ENCODE results near the gene MYH11. TPM values are rescaled to one million over a fixed set of nuclear protein-coding genes. Genes with fewer than 3 reads are reported as not detected.

Gene MYH11
- total RNA-seq, 4 donors from 2014 or later, result 121 to 1,349 (median 217) TPM

DNA sequence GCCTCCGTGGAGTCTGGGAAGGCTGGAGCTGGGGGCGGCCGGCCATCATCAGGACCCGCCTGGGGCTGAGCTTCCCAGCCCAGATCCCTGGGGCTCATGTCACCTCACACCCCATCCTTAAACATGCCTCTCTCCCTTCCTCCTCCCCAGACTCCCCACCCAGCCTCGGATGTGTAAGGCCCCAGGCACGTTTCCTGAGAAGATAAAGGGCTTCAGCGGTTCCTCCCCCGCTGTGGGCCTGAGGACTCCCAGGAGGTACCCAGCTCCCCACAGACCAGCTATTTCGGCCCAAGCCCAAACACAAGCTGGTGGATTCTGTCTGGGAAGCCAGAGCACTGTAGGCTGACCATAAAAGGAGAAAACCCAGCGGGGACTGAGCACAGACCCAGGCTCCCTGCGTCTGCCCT is 49.2 kb downstream of the MYH11 start:
- TF ChIP-seq, protein P1, sequence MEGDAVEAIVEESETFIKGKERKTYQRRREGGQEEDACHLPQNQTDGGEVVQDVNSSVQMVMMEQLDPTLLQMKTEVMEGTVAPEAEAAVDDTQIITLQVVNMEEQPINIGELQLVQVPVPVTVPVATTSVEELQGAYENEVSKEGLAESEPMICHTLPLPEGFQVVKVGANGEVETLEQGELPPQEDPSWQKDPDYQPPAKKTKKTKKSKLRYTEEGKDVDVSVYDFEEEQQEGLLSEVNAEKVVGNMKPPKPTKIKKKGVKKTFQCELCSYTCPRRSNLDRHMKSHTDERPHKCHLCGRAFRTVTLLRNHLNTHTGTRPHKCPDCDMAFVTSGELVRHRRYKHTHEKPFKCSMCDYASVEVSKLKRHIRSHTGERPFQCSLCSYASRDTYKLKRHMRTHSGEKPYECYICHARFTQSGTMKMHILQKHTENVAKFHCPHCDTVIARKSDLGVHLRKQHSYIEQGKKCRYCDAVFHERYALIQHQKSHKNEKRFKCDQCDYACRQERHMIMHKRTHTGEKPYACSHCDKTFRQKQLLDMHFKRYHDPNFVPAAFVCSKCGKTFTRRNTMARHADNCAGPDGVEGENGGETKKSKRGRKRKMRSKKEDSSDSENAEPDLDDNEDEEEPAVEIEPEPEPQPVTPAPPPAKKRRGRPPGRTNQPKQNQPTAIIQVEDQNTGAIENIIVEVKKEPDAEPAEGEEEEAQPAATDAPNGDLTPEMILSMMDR (IDR thresholded peaks at IDR 0.05), result no peak
- Histone ChIP-seq H3K4me3 (peak overlapping the region in 1 of 4 donors; percentile 12), H3K36me3 (no peaks in the 10 kb centered on the region), H3K9me3 (no peaks in the 10 kb centered on the region), H3K27me3 (peaks cover 0 to 24% (median 0%) of the 10 kb centered on the region in 4 donors), H3K27ac (peak overlapping the region in 3 of 4 donors; percentile 61 to 75 (median 70)), H3K4me1 (peaks cover 0 to 48% (median 3%) of the 10 kb centered on the region in 3 donors)
- intact Hi-C loops (cut with DNase I), result no loop called here
- 50 to 55% methylated on average over 10 of the region's 11 CpGs for WGBS, 2 donors
- no peak for DNase-seq

DNA sequence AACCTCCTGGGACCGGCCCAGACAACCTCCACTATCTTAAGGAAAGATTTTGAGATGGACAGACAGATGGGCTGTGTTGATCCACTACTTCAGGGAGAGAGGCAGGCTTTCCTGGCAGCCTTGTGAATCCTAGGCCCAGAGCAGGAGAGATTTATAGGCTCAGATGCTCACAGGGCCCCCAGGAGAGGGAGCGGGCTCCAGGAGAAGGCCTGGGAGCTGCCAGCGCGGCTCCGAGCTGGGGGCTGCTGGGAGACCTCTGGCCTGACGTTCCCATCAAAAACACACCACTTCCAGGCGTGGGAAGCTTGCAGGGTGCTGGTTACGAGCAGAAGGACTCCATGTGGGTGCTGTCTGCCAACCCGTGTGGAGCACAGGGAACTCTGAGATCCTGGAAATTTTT is 53.2 kb downstream of the MYH11 start:
- WGBS, 2 donors, result 67 to 72% methylated on average over 4 of the region's 9 CpGs

DNA sequence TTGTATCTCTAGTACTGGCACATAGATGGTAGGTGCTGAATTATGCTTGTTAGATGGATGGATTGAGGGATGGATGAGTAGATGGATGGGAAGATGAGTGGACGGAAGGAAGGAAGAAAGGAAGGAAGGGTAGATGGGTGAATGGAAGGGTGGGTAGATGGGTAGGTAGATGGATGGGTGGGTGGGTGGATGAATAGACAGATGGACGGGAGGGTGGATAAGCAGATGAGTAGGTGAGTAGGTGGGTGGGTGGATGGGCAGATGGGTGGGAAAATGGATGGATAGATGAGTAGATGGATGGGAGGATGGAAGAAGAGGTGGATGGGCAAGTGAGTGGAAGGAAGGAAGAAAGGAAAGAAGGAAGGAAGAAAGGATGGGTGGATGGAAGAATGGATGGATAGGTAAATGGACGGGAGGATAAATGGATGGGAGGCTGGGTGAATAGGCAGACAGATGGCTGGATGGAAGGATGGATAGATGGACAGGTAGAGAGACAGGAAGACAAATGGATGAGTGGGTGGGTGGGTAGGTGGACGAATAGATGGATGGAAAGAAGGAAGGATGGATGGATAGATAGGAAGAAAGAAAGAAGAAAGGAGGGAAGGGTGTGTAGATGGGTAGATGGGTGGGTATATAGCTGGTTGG is 56.9 kb downstream of the MYH11 start:
- no peaks in the 10 kb centered on the region for H3K36me3 ChIP-seq
- H3K4me1 ChIP-seq, result peaks cover 0 to 17% (median 0%) of the 10 kb centered on the region in 3 donors
- intact Hi-C loops (cut with DNase I), result no loop called here
- no peaks in the 10 kb centered on the region for H3K27me3 ChIP-seq
- no peak overlapping the region for H3K4me3 ChIP-seq
- peak overlapping the region in 1 of 4 donors; percentile 7 for H3K27ac ChIP-seq
- DNase-seq, result no peak
- no peak for TF ChIP-seq POLR2A (IDR thresholded peaks at IDR 0.05)
- TF ChIP-seq, protein P1 (IDR thresholded peaks at IDR 0.05), result no peak
- WGBS, 2 donors, result 65 to 67% methylated on average over 4 of the region's 4 CpGs
- peaks cover 0 to 6% (median 0%) of the 10 kb centered on the region in 3 donors for H3K9me3 ChIP-seq

More for the DNA sequence above, 53.2 kb downstream of the MYH11 start:
- peaks cover 0 to 10% (median 0%) of the 10 kb centered on the region in 3 donors for H3K4me1 ChIP-seq
- peaks cover 0 to 12% (median 0%) of the 10 kb centered on the region in 4 donors for H3K27me3 ChIP-seq
- H3K27ac ChIP-seq, result peak overlapping the region in 3 of 4 donors; percentile 9 to 52 (median 42)
- H3K9me3 ChIP-seq, result no peaks in the 10 kb centered on the region
- intact Hi-C loops (cut with DNase I), result no loop called here
- no peak for TF ChIP-seq POLR2A (IDR thresholded peaks at IDR 0.05)
- TF ChIP-seq, protein P1 (IDR thresholded peaks at IDR 0.05), result no peak
- no peak overlapping the region for H3K4me3 ChIP-seq
- no peak for DNase-seq
- no peaks in the 10 kb centered on the region for H3K36me3 ChIP-seq

DNA sequence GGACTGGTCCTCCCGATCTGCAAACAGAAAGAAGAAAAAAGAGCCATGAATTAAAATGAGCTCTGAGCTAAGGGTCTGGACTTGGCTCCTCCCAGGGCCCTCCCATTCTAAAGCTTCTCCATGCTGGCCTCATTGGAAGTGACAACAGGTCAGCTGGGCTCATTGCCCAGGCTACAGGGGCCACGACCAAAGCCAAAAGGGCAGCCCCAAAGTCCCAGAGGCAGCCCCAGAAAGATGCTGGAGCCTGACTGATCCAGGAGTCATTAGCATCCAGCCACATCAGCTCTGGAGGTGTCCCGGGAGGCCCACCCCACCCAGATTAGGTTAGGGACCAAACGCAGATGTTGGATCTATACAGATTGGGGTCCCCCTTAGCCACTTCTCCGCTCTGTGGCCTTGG is 58.2 kb downstream of the MYH11 start:
- intact Hi-C loops (cut with DNase I), result no loop called here
- TF ChIP-seq, protein P1 (IDR thresholded peaks at IDR 0.05), result no peak
- no peak for TF ChIP-seq POLR2A (IDR thresholded peaks at IDR 0.05)
- WGBS, 2 donors, result 53 to 72% methylated on average over 5 of the region's 5 CpGs
- H3K27me3 ChIP-seq, result no peaks in the 10 kb centered on the region
- peaks cover 0 to 6% (median 0%) of the 10 kb centered on the region in 3 donors for H3K9me3 ChIP-seq
- H3K4me3 ChIP-seq, result no peak overlapping the region
- H3K36me3 ChIP-seq, result no peaks in the 10 kb centered on the region
- no peak for DNase-seq
- H3K27ac ChIP-seq, result peak overlapping the region in 1 of 4 donors; percentile 26
- H3K4me1 ChIP-seq, result peaks cover 0 to 19% (median 3%) of the 10 kb centered on the region in 3 donors

DNA sequence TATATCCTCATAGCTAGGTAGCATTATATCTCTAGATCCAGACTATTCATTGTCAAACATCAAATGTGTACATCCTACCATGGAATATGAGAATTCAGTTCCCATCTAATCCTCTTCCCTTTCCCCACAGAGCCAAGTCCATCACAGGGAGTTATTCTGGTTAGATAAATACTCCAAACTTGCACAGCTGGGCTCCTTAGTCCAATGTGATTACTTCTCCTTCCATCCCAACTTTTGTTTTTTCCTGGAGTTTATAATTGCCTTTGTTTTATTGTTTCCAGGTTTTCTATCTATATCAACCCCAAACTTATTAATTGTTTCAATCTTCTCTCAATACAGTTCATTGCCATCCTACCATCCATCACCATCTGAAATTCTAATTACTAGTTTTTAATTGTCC is 59.9 kb downstream of the MYH11 start:
- no peak overlapping the region for H3K4me3 ChIP-seq
- TF ChIP-seq POLR2A (IDR thresholded peaks at IDR 0.05), result no peak
- TF ChIP-seq, protein P1 (IDR thresholded peaks at IDR 0.05), result no peak
- no peaks in the 10 kb centered on the region for H3K36me3 ChIP-seq
- peaks cover 0 to 6% (median 0%) of the 10 kb centered on the region in 3 donors for H3K9me3 ChIP-seq
- no peak overlapping the region for H3K27ac ChIP-seq
- H3K4me1 ChIP-seq, result peaks cover 0 to 18% (median 3%) of the 10 kb centered on the region in 3 donors
- intact Hi-C loops (cut with DNase I), result no loop called here
- no peaks in the 10 kb centered on the region for H3K27me3 ChIP-seq
- DNase-seq, result no peak

Measured in esophagus squamous epithelium (tissue), 5 donors.